ENCODE results near the gene ACTR1B.

Gene ACTR1B

DNA sequence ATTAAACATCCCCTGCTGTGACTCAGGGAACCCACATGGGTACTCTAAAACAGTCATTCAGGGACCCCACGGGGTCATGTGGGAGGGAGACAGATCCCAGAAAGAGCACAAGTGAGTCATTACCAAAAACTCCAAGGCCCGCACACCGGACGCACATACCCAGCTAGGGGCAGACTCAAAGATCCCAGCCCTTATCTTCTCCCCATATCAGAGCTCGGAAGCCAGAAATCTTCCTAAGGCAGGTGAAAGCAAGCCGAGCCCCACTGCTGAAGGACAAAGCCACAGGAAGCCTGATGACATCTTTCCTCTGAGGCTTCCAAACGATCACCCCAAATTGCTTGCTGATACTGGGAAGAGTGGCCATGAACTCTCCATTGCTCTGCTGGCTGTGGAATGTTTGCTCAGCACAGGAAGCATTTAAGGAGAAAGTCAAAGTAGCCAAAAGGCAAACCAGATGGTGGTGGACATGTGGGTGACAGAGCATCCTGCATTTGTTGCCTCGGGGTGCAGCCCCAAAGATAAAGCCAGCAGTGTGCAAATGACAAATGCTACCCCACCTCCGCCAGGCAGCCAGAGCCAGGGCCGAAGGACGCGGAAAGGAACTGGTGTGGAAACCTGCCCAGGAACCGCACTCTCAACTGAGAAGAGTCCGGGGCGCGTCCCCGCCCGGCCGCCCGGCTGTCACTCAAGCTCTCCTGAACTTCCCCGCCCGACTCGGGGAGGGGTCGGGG is 784 bp downstream of the ACTR1B start:
- DNase-seq (ENCODE audit: insufficient read length, low spot score) (no peak), FAIRE-seq (no peak)
- no peak for TF ChIP-seq CTCF (IDR thresholded peaks at IDR 0.05; ENCODE audit: insufficient read depth, missing control alignments)

DNA sequence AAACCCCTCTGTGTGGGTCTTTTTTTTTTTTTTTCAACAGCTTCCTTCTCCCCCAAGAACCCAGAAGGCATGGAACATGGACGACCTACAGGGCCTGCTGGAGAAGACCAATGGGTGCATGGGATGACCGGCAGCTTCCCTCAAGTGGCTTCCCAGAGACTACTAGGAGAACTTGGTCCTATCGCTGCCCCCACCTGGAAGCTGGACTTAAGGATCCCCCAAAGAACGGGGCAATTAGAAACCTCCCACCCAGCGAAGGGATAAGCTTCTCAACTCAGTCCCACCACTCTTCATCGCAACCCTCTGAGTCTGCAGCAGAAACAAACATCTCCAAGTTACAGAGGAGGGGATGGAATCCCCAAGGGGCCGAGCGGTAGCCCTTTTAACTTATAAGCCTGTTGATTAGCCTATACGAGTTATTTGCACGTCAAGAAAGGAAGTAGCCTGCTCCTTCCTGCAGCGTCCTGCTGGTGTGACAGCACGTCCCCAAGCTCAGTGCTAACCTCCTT is 1.4 kb downstream of the ACTR1B start:
- DNase-seq (ENCODE audit: insufficient read length, low spot score) (no peak), FAIRE-seq (no peak)
- TF ChIP-seq CTCF (IDR thresholded peaks at IDR 0.05; ENCODE audit: insufficient read depth, missing control alignments), result no peak

- FAIRE-seq, result no peak
- no peak for DNase-seq (ENCODE audit: insufficient read length, low spot score)
- TF ChIP-seq CTCF (IDR thresholded peaks at IDR 0.05; ENCODE audit: insufficient read depth, missing control alignments), result no peak
These were observed 1.9 kb downstream of the ACTR1B start for GRCh38 chr2:97661927-97662326.

GRCh38 chr2:97660775-97661389 is 3.0 kb downstream of the ACTR1B start:
- no peak for FAIRE-seq
- TF ChIP-seq CTCF (IDR thresholded peaks at IDR 0.05; ENCODE audit: insufficient read depth, missing control alignments), result no peak
- no peak for DNase-seq (ENCODE audit: insufficient read length, low spot score)

DNA sequence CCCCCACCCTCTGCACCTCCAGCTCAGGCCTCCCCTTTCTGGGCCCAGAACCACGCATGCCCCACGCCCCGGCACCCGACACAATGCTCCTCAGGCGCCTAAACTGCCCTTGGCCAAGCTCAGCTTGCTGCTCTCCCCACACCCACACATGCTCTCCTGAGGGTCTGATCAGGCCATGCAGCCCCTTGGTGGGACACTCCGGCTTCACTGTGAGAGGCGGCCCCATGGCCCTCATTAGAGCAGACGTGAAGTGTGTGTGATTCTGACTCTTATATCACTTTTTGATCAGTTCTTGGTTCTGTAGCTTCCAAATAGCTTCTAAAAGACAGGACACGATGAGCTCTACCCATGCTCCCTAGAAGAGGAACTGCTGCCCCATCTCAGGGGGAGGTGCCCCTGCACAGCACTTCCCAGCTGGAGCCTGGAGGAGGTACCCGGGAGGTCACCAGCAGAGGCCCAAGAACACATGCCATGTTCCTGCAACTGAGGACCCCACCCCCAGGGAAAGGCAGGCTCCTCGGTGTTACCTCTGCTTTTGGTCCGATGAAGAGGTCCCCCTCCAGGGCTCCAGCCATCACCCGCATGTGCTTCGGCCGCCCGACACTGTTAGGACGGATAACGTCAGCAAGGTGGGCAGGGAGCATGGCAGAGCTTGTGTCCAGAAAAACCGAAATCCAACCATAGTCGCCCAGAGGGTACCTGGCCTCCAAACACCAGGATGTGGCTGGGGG is 3.6 kb downstream of the ACTR1B start:
- TF ChIP-seq CTCF (IDR thresholded peaks at IDR 0.05; ENCODE audit: insufficient read depth, missing control alignments), result no peak
- DNase-seq (ENCODE audit: insufficient read length, low spot score), result no peak
- FAIRE-seq, result no peak

GRCh38 chr2:97659256-97660043 is 4.4 kb downstream of the ACTR1B start:
- TF ChIP-seq CTCF (IDR thresholded peaks at IDR 0.05; ENCODE audit: insufficient read depth, missing control alignments), result no peak
- DNase-seq (ENCODE audit: insufficient read length, low spot score) (no peak), FAIRE-seq (no peak)
